Measurements from ENCODE around the gene SLC25A26.

The SLC25A26 gene

GRCh38 chr3:66342717-66343356, 122.0 kb downstream of the SLC25A26 start:
- no peaks in the 10 kb centered on the region for H3K27me3 ChIP-seq (ENCODE audit: insufficient read depth, insufficient read length)
- no peak for DNase-seq (ENCODE audit: low read depth, low spot score)
- H3K36me3 ChIP-seq (ENCODE audit: insufficient read depth, insufficient read length, low read length), result peaks cover under 1% of the 10 kb centered on the region
- no peaks in the 10 kb centered on the region; the same call in 1 of the 2 replicates for H3K9me3 ChIP-seq (ENCODE audit: insufficient read depth, low read length)
- TF ChIP-seq YY1 (IDR thresholded peaks at IDR 0.05; ENCODE audit: insufficient read depth, insufficient read length), result no peak
- no peak for TF ChIP-seq SUZ12 (IDR thresholded peaks at IDR 0.05; ENCODE audit: extremely low read depth, insufficient read depth, insufficient read length)
- TF ChIP-seq ZNF274 (IDR thresholded peaks at IDR 0.05; ENCODE audit: low read depth, low read length), result no peak
- no peaks in the 10 kb centered on the region for H3K4me1 ChIP-seq (ENCODE audit: insufficient read depth, insufficient read length)
- H3K9ac ChIP-seq (ENCODE audit: insufficient read length, low read depth), result no peak overlapping the region
- no peak overlapping the region for H3K4me3 ChIP-seq (ENCODE audit: insufficient read length, low read depth)

GRCh38 chr3:66344391-66344811, 123.6 kb downstream of the SLC25A26 start:
- DNase-seq (ENCODE audit: low read depth, low spot score), result no peak
- TF ChIP-seq YY1 (IDR thresholded peaks at IDR 0.05; ENCODE audit: insufficient read depth, insufficient read length), result no peak
- no peak for TF ChIP-seq ZNF274 (IDR thresholded peaks at IDR 0.05; ENCODE audit: low read depth, low read length)
- Histone ChIP-seq H3K9me3 (ENCODE audit: insufficient read depth, low read length) (no peaks in the 10 kb centered on the region; the same call in 1 of the 2 replicates), H3K36me3 (ENCODE audit: insufficient read depth, insufficient read length, low read length) (peaks cover 3% of the 10 kb centered on the region), H3K27me3 (ENCODE audit: insufficient read depth, insufficient read length) (no peaks in the 10 kb centered on the region), H3K9ac (ENCODE audit: insufficient read length, low read depth) (no peak overlapping the region), H3K4me1 (ENCODE audit: insufficient read depth, insufficient read length) (no peaks in the 10 kb centered on the region), H3K4me3 (ENCODE audit: insufficient read length, low read depth) (no peak overlapping the region)

- TF ChIP-seq ZNF274 (IDR thresholded peaks at IDR 0.05; ENCODE audit: low read depth, low read length), result no peak
- TF ChIP-seq YY1 (IDR thresholded peaks at IDR 0.05; ENCODE audit: insufficient read depth, insufficient read length), result no peak
- no peak for TF ChIP-seq SUZ12 (IDR thresholded peaks at IDR 0.05; ENCODE audit: extremely low read depth, insufficient read depth, insufficient read length)
- H3K9ac ChIP-seq (ENCODE audit: insufficient read length, low read depth), result no peak overlapping the region
- no peaks in the 10 kb centered on the region; the same call in 1 of the 2 replicates for H3K9me3 ChIP-seq (ENCODE audit: insufficient read depth, low read length)
- H3K4me1 ChIP-seq (ENCODE audit: insufficient read depth, insufficient read length), result no peaks in the 10 kb centered on the region
- peaks cover 3% of the 10 kb centered on the region for H3K36me3 ChIP-seq (ENCODE audit: insufficient read depth, insufficient read length, low read length)
- no peak for DNase-seq (ENCODE audit: low read depth, low spot score)
- H3K27me3 ChIP-seq (ENCODE audit: insufficient read depth, insufficient read length), result no peaks in the 10 kb centered on the region
- H3K4me3 ChIP-seq (ENCODE audit: insufficient read length, low read depth), result no peak overlapping the region
These were observed 124.2 kb downstream of the SLC25A26 start for GRCh38 chr3:66344848-66345578.

GRCh38 chr3:66348704-66349103, 127.9 kb downstream of the SLC25A26 start:
- no peak for TF ChIP-seq YY1 (IDR thresholded peaks at IDR 0.05; ENCODE audit: insufficient read depth, insufficient read length)
- TF ChIP-seq SUZ12 (IDR thresholded peaks at IDR 0.05; ENCODE audit: extremely low read depth, insufficient read depth, insufficient read length), result no peak
- no peak for TF ChIP-seq ZNF274 (IDR thresholded peaks at IDR 0.05; ENCODE audit: low read depth, low read length)
- DNase-seq (ENCODE audit: low read depth, low spot score), result no peak
- peaks cover 3% of the 10 kb centered on the region for H3K36me3 ChIP-seq (ENCODE audit: insufficient read depth, insufficient read length, low read length)

GRCh38 chr3:66350601-66351000, 129.8 kb downstream of the SLC25A26 start:
- TF ChIP-seq YY1 (IDR thresholded peaks at IDR 0.05; ENCODE audit: insufficient read depth, insufficient read length), result no peak
- TF ChIP-seq ZNF274 (IDR thresholded peaks at IDR 0.05; ENCODE audit: low read depth, low read length), result no peak
- no peak for TF ChIP-seq SUZ12 (IDR thresholded peaks at IDR 0.05; ENCODE audit: extremely low read depth, insufficient read depth, insufficient read length)
- Histone ChIP-seq H3K4me1 (ENCODE audit: insufficient read depth, insufficient read length) (no peaks in the 10 kb centered on the region), H3K9ac (ENCODE audit: insufficient read length, low read depth) (no peak overlapping the region), H3K36me3 (ENCODE audit: insufficient read depth, insufficient read length, low read length) (peaks cover 3% of the 10 kb centered on the region), H3K4me3 (ENCODE audit: insufficient read length, low read depth) (no peak overlapping the region), H3K27me3 (ENCODE audit: insufficient read depth, insufficient read length) (no peaks in the 10 kb centered on the region), H3K9me3 (ENCODE audit: insufficient read depth, low read length) (no peaks in the 10 kb centered on the region; the same call in 1 of the 2 replicates)
- no peak for DNase-seq (ENCODE audit: low read depth, low spot score)

More at GRCh38 chr3:66348704-66349103, 127.9 kb downstream of the SLC25A26 start:
- Histone ChIP-seq H3K9me3 (ENCODE audit: insufficient read depth, low read length) (no peaks in the 10 kb centered on the region; the same call in 1 of the 2 replicates), H3K4me1 (ENCODE audit: insufficient read depth, insufficient read length) (no peaks in the 10 kb centered on the region), H3K9ac (ENCODE audit: insufficient read length, low read depth) (no peak overlapping the region), H3K4me3 (ENCODE audit: insufficient read length, low read depth) (no peak overlapping the region), H3K27me3 (ENCODE audit: insufficient read depth, insufficient read length) (no peaks in the 10 kb centered on the region)

GRCh38 chr3:66353039-66353438, 132.2 kb downstream of the SLC25A26 start:
- no peaks in the 10 kb centered on the region for H3K9me3 ChIP-seq (ENCODE audit: insufficient read depth, low read length)
- H3K27me3 ChIP-seq (ENCODE audit: insufficient read depth, insufficient read length), result no peaks in the 10 kb centered on the region
- no peak overlapping the region for H3K9ac ChIP-seq (ENCODE audit: insufficient read length, low read depth)
- H3K36me3 ChIP-seq (ENCODE audit: insufficient read depth, insufficient read length, low read length), result peaks cover 1% of the 10 kb centered on the region
- DNase-seq (ENCODE audit: low read depth, low spot score), result no peak
- no peaks in the 10 kb centered on the region for H3K4me1 ChIP-seq (ENCODE audit: insufficient read depth, insufficient read length)
- H3K4me3 ChIP-seq (ENCODE audit: insufficient read length, low read depth), result no peak overlapping the region
- TF ChIP-seq YY1 (IDR thresholded peaks at IDR 0.05; ENCODE audit: insufficient read depth, insufficient read length) (no peak), SUZ12 (IDR thresholded peaks at IDR 0.05; ENCODE audit: extremely low read depth, insufficient read depth, insufficient read length) (no peak), ZNF274 (IDR thresholded peaks at IDR 0.05; ENCODE audit: low read depth, low read length) (no peak)

GRCh38 chr3:66353530-66353929, 132.7 kb downstream of the SLC25A26 start:
- no peak for DNase-seq (ENCODE audit: low read depth, low spot score)
- H3K9ac ChIP-seq (ENCODE audit: insufficient read length, low read depth), result no peak overlapping the region
- no peak overlapping the region for H3K4me3 ChIP-seq (ENCODE audit: insufficient read length, low read depth)
- no peaks in the 10 kb centered on the region for H3K9me3 ChIP-seq (ENCODE audit: insufficient read depth, low read length)
- H3K4me1 ChIP-seq (ENCODE audit: insufficient read depth, insufficient read length), result no peaks in the 10 kb centered on the region
- TF ChIP-seq SUZ12 (IDR thresholded peaks at IDR 0.05; ENCODE audit: extremely low read depth, insufficient read depth, insufficient read length) (no peak), ZNF274 (IDR thresholded peaks at IDR 0.05; ENCODE audit: low read depth, low read length) (no peak), YY1 (IDR thresholded peaks at IDR 0.05; ENCODE audit: insufficient read depth, insufficient read length) (no peak)
- H3K36me3 ChIP-seq (ENCODE audit: insufficient read depth, insufficient read length, low read length), result no peaks in the 10 kb centered on the region
- H3K27me3 ChIP-seq (ENCODE audit: insufficient read depth, insufficient read length), result no peaks in the 10 kb centered on the region
